Heart left ventricle (tissue), 13 donors: ENCODE measurements around the gene KIF13A.

Experiments used
- POLR2A ChIP-seq, 2 donors: fragments of 450-650 bp; IDR thresholded peaks; one replicate each; pipeline ENCODE4 v1.6.1; 2017; ENCODE audit warnings: antibody characterized with exemption in 2 of 2, mild to moderate bottlenecking in 2 of 2, moderate library complexity in 2 of 2
- TF ChIP-seq, protein P1 (sequence below), 12 donors: fragments of 200-600 bp; sonication (generic) in 4 of 12; IDR thresholded peaks; one replicate each; pipeline versions ENCODE4 v1.5.0 to v1.8.0; 2018 to 2022; ENCODE audit warnings: antibody characterized with exemption in 12 of 12, mild to moderate bottlenecking in 5 of 12
- donor health status: ischemic (EF 13 %, LVEDD 7.1; RV severe dilation, severe dysfunction).
- donor health status: DM: no; HTN: yes; CAD: no.
- donor health status: DM: no; HTN: no; CAD: no.
- donor health status: ischemic (EF 25% LVEDD 6.9; RV normal size, moderate dysfunction).
- donor health status: ischemic (EF 25% LVEDD 5.7; RV mildly dilated, moderate dysfunction).
- donor health status: ischemic (EF 35%, LVEDD 5.7; RV mildly dilated, moderate dysfunction).
- donor health status: nonischemic (EF 11% LVEDD 7.7; RV severe dilation, severe dysfunction).
- donor health status: DM: yes; HTN: yes; CAD: no.
- donor health status: PGD.
- donor health status: ischemic (EF 29% LVEDD 5.4; RV normal size, mild dysfunction).
- donor health status: nonischemic (EF 23%, LVEDD 6.1; RV moderate dilation, normal function).

DNA sequence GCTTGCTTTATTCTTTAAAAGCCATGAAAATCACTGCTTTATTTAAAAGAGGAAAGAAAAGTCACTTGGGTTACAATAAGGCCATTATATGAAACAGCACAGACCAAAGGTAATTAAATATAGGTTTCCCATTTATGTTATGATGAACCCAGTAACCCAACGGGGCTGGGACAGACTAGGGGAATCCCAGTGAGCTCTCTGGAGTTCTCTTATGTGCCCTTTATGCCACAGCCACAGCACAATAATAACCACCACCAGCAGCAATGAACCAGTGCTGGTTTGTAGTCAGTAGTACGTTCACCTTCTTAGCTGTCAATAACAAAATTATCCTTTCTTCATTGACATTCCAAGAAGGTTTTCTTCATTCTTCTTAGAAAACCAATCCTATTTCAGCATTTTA, 87.4 kb downstream of the KIF13A start:
- TF ChIP-seq, protein P1, sequence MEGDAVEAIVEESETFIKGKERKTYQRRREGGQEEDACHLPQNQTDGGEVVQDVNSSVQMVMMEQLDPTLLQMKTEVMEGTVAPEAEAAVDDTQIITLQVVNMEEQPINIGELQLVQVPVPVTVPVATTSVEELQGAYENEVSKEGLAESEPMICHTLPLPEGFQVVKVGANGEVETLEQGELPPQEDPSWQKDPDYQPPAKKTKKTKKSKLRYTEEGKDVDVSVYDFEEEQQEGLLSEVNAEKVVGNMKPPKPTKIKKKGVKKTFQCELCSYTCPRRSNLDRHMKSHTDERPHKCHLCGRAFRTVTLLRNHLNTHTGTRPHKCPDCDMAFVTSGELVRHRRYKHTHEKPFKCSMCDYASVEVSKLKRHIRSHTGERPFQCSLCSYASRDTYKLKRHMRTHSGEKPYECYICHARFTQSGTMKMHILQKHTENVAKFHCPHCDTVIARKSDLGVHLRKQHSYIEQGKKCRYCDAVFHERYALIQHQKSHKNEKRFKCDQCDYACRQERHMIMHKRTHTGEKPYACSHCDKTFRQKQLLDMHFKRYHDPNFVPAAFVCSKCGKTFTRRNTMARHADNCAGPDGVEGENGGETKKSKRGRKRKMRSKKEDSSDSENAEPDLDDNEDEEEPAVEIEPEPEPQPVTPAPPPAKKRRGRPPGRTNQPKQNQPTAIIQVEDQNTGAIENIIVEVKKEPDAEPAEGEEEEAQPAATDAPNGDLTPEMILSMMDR (IDR thresholded peaks at IDR 0.05) = no peak
- no peak for TF ChIP-seq POLR2A (IDR thresholded peaks at IDR 0.05)
